Calu3 (cell line): ENCODE results near the gene KRT4. TPM values are rescaled to one million over a fixed set of nuclear protein-coding genes. Genes with fewer than 3 reads are reported as not detected.
A peak's percentile ranks its signal among the peaks of the same experiment; 100 is the strongest.

ENCODE experiments used
- BruUV-seq: library from RNA; stranded (reverse); fragments of 400-500 nt; replicated peaks from 2 replicates; lab custom pipeline; 2021; lab: Mats Ljungman, UMichigan
- CTCF ChIA-PET: fragments of 300-600 bp; sonication (Branson Sonifier 250); formaldehyde crosslinking; loops from one replicate; lab custom pipeline; 2022; ENCODE audit warnings: antibody characterized with exemption; lab: Charles Lee
- DNase-seq: peaks from one replicate; pipeline ENCODE4 v3.0.0; 2022
- H3K27ac Mint-ChIP-seq: one replicate; pipeline ENCODE4 v1.8.0; 2022; ENCODE audit warnings: mixed read lengths; ENCODE audit not compliant: unreplicated experiment
- H3K27me3 Mint-ChIP-seq: one replicate; pipeline ENCODE4 v1.8.0; 2022; ENCODE audit warnings: mixed read lengths; ENCODE audit not compliant: unreplicated experiment
- H3K36me3 Mint-ChIP-seq: one replicate; pipeline ENCODE4 v1.8.0; 2022; ENCODE audit warnings: mild to moderate bottlenecking, moderate library complexity, mixed read lengths; ENCODE audit not compliant: insufficient read depth, unreplicated experiment
- H3K4me1 Mint-ChIP-seq: one replicate; pipeline ENCODE4 v1.8.0; 2022; ENCODE audit warnings: mild to moderate bottlenecking, low read depth, mixed read lengths; ENCODE audit not compliant: unreplicated experiment
- H3K4me3 Mint-ChIP-seq: one replicate; pipeline ENCODE4 v1.8.0; 2022; ENCODE audit warnings: mild to moderate bottlenecking, low read depth, moderate library complexity, mixed read lengths; ENCODE audit not compliant: unreplicated experiment
- H3K9me3 Mint-ChIP-seq: one replicate; pipeline ENCODE4 v1.8.0; 2022; ENCODE audit warnings: low read depth, mixed read lengths; ENCODE audit not compliant: unreplicated experiment
- CTCF ChIP-seq: fragments of 200-600 bp; IDR thresholded peaks from one replicate; pipeline ENCODE4 v1.8.0; 2022; ENCODE audit warnings: antibody characterized with exemption; ENCODE audit not compliant: unreplicated experiment
- intact Hi-C: fragments of 100-400 bp; cut with micrococcal nuclease; formaldehyde crosslinking; loops from one replicate; pipeline ENCODE4 v1.10.0; 2022; ENCODE audit not compliant: unreplicated experiment
- total RNA-seq: library from RNA; stranded (reverse); gene quantifications from 2 replicates; pipeline ENCODE4 v1.2.3, GENCODE V29; 2022

KRT4 gene
- total RNA-seq, 1 experiment from 2014 or later = not detected

GRCh38 chr12:52836042-52836466 lies 22.1 kb upstream of the KRT4 start:
- H3K27ac Mint-ChIP-seq = no peak overlapping the region
- DNase-seq = peak; percentile 17
- no peaks in the 10 kb centered on the region for H3K36me3 Mint-ChIP-seq
- CTCF ChIA-PET = no interaction called here
- H3K4me1 Mint-ChIP-seq = peaks cover 22% of the 10 kb centered on the region
- H3K4me3 Mint-ChIP-seq = no peak overlapping the region
- intact Hi-C loops = no loop called here
- BruUV-seq = no TSS peak
- no peak for TF ChIP-seq CTCF
- no peaks in the 10 kb centered on the region for H3K9me3 Mint-ChIP-seq
- H3K27me3 Mint-ChIP-seq = peaks cover 16% of the 10 kb centered on the region

DNA sequence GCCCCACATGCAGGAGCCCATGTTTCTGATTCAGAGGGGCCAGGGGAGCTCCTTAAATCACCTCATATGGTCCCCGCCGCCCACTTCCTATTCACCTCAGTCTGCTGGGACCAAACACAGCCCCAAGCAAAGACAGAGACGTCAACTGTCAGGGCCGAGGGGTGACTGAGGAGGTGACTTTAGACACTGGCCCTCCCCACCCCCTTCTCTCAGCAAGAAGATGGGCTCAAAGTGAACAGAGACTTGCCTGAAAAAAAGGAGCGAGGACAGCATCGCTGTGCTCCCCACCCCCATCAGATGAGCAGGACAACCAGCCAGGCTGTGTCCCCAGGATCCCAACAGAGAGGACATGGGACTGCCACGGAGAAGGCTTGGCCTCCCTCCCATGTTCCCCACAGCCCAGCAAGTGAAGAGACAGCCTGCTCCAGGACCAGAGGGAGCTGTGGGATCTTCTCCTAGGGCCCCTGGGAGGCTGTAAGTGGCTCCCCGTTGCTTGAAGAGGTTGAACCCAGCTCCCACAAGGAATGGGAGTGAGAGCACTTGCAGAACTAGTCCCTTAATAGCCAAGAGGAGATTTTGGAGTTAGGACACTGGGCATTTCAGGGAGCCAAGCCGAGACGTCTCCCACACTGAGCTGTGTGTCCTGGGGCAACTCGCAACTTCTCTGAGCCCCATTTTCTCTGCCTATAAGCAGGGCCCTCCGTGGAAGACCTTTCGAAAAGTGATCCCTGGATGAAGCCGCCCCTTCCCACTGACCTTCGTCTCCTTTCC lies 21.5 kb upstream of the KRT4 start:
- no TSS peak for BruUV-seq
- no peak overlapping the region for H3K4me3 Mint-ChIP-seq
- intact Hi-C loops = no loop called here
- DNase-seq = no peak
- no peak overlapping the region for H3K27ac Mint-ChIP-seq
- H3K9me3 Mint-ChIP-seq = no peaks in the 10 kb centered on the region
- TF ChIP-seq CTCF = no peak
- peaks cover 16% of the 10 kb centered on the region for H3K27me3 Mint-ChIP-seq
- H3K4me1 Mint-ChIP-seq = peaks cover 22% of the 10 kb centered on the region
- H3K36me3 Mint-ChIP-seq = no peaks in the 10 kb centered on the region
- CTCF ChIA-PET = no interaction called here

- intact Hi-C loops = no loop called here
- Mint-ChIP-seq H3K9me3 (no peaks in the 10 kb centered on the region), H3K4me3 (no peak overlapping the region), H3K27me3 (peaks cover 11% of the 10 kb centered on the region), H3K4me1 (peaks cover 22% of the 10 kb centered on the region), H3K36me3 (no peaks in the 10 kb centered on the region), H3K27ac (no peak overlapping the region)
- BruUV-seq = no TSS peak
- CTCF ChIA-PET = no interaction called here
- no peak for DNase-seq
- TF ChIP-seq CTCF = no peak
These were observed 20.7 kb upstream of the KRT4 start for GRCh38 chr12:52834727-52835001.

DNA sequence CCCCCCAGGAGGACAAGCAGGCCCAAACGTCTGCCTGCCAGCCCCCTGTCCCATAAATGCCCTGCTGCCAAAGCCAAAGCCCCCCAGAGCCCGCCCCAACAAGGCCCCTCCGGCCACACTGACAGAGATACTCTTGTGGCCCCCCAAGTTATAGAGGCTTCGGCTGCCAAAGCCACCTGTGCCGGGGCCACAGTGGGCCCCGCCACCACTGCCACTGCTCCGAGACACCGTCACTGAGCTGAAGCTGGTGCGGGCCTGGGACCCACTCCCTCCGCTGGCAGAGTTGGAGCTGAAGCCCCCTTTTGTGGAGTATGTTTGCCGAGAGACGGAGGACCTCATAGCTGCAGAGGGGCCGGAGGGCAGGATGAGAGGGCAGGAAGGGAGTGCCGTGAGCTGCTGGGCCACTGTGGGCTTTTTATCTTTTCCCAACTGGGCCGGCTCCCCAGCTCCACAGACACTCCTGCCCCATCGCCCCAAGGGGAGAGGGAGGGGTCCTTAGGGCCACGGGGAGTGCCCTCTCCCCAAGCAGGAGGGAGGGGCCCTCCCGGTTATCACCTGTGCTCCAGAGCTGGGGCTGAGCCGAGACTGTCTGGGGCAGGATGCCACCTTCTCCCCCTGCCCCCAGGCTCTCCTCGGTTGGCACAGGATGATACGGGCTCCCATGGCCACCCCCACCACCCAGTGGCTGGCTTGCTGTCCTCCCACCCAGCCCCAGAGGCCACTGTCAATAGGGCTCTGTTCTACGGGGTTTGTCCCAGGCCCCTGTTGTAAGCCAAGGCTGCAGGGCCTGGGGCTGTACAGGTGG lies 20.2 kb upstream of the KRT4 start, which contains the start of gene KRT79:
Gene KRT79, minus strand, starts transcription at position 390 of the 805 bp plus-strand sequence. Its CDS starts 51 bp downstream, at position 339.
- TF ChIP-seq CTCF = no peak
- intact Hi-C loops = no loop called here
- H3K9me3 Mint-ChIP-seq = no peaks in the 10 kb centered on the region
- no peaks in the 10 kb centered on the region for H3K36me3 Mint-ChIP-seq
- DNase-seq = no peak
- H3K27me3 Mint-ChIP-seq = peaks cover 6% of the 10 kb centered on the region
- H3K4me3 Mint-ChIP-seq = no peak within 1 kb of the TSS
- BruUV-seq = no TSS peak
- H3K27ac Mint-ChIP-seq = no peak within 1 kb of the TSS
- CTCF ChIA-PET = interaction anchor here (0.6 kb wide), 1 partner anchor 797 kb away, joined by 6 read pairs; no protein-coding TSS in a partner anchor
- peaks cover 22% of the 10 kb centered on the region for H3K4me1 Mint-ChIP-seq
